Adipocyte (in vitro differentiated cells): Measurements from ENCODE around the gene KLHL17.
A peak's percentile ranks its signal among the peaks of the same experiment; 100 is the strongest.

Experiments used
- DNase-seq: peaks from one replicate; pipeline ENCODE4 v3.0.0-alpha.2; 2015; ENCODE audit warnings: low read depth
- H3K27me3 ChIP-seq: replicated peaks from 2 replicates; pipeline ENCODE4 v1.7.0; 2013; ENCODE audit warnings: mild to moderate bottlenecking, low read length, moderate library complexity; ENCODE audit not compliant: control insufficient read depth, insufficient read depth
- H3K36me3 ChIP-seq: 2 replicates; pipeline ENCODE4 v1.7.0; 2013; ENCODE audit warnings: low read length, mild to moderate bottlenecking, moderate library complexity; ENCODE audit not compliant: control insufficient read depth, insufficient read depth, severe bottlenecking
- H3K4me1 ChIP-seq: 2 replicates; pipeline ENCODE4 v1.7.0; 2013; ENCODE audit warnings: mild to moderate bottlenecking, low read length, moderate library complexity; ENCODE audit not compliant: control insufficient read depth, insufficient read depth
- H3K4me3 ChIP-seq: 2 replicates; pipeline ENCODE4 v1.7.0; 2013; ENCODE audit warnings: mild to moderate bottlenecking, low read length, moderate library complexity
- H3K9ac ChIP-seq: 2 replicates; pipeline ENCODE4 v1.7.0; 2013; ENCODE audit warnings: mild to moderate bottlenecking, low read length, moderate library complexity
- H3K9me3 ChIP-seq: 2 replicates; pipeline ENCODE4 v1.7.0; 2013; ENCODE audit warnings: mild to moderate bottlenecking, low read length, moderate library complexity; ENCODE audit not compliant: control insufficient read depth

KLHL17 gene

DNA sequence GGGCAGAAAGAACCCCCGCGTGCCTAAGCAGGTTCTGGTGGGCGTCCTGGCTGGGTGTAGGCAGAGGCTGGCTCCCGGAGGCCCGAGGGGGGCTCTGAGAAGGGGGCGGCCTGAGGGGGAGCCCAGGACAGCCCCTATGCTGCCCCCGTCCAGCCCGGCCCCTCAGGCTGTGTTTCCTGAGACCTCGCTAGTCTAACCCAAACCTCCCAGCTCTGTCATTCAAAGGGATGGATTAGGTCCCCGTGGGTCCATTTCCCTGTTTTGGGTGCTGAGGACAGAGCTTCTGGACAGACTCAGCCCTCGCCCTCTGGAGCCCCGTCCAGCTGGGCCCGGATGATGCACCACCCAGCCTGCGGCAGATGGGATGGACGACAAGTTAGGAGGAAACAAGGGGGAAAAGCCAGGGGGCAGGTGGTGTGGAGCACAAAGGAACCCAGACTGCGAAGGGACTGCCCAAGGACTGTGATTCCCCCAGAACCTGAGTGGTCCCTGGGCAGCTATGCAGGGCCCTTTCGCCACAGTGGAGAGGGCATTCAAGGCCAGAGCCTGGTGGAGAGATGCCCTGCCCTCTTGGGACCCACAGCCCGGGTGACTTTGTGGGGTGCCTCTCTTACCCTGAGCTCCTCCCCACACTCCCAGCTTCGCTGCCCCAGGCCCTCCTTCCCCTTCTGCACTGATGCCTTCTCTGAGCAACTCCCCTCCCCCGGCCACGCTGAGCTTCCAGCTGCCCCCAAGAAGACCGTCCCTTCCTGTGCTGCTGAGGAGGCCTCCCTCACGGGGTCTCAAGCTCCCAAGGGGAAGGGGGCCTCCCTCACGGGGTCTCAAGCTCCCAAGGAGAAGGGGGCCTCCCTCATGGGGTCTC, 36.7 kb downstream of the KLHL17 start:
- H3K4me3 ChIP-seq: no peak overlapping the region

DNA sequence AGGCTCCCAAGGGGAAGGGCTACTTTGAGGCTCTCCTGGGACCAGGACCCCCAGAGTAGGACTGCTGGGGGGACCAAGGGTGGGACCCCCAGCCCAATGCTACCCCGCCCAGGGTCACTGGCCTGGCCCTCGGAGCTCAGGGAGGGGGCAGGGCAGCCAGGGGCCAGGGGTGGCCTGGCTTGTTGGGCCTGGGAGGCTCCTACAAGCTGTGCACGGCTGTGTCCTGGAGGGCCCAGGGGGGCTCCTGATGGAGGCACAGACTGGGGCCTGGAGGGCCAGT, 37.3 kb downstream of the KLHL17 start:
- Histone ChIP-seq H3K27me3 (peaks cover 19% of the 10 kb centered on the region), H3K9me3 (peaks cover under 1% of the 10 kb centered on the region), H3K9ac (no peak overlapping the region), H3K4me1 (peaks cover 3% of the 10 kb centered on the region), H3K36me3 (no peaks in the 10 kb centered on the region), H3K4me3 (no peak overlapping the region)
- no peak for DNase-seq

More for the DNA sequence above, 36.7 kb downstream of the KLHL17 start:
- H3K4me1 ChIP-seq: peaks cover 3% of the 10 kb centered on the region
- no peaks in the 10 kb centered on the region for H3K36me3 ChIP-seq
- peaks cover 6% of the 10 kb centered on the region for H3K9me3 ChIP-seq
- DNase-seq: no peak
- peaks cover 19% of the 10 kb centered on the region for H3K27me3 ChIP-seq
- H3K9ac ChIP-seq: no peak overlapping the region

DNA sequence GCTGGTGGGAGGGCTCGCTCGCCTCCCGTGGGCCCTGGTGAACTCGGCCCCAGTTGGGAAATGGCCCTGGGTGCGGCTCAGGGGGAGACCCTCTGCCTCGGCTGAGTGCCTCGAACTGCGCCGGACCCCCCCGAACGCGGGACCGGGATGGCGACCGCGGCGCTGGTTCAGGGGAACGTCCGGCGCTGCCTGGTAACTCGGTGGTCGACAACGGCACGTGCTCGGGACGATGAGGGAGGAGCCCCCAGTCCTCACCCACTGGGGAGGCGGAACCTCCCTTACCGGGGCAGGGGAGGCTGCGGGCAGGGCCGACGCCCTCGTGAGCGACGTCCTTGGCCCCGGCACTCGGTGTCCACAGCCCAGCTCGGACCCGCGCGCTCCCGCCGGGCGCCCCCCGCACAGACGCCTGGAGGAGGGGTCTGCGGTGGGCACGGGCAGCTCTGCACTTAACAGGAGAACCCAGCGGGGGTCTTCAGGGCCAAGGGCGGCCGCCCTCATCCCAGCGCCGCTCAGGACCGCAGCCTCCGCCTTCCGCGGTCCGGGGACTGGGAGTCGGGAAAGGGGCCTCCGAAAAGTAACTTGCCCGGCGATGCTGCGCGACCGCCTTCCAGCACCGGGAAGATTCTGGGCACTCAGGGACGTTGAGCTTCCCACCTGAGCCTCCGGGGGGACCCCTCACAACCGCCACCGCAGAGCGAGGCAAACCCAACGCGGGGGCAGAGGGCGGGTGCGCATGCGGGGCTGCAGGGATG, 37.8 kb downstream of the KLHL17 start:
- Histone ChIP-seq H3K9me3 (no peaks in the 10 kb centered on the region), H3K9ac (no peak overlapping the region), H3K27me3 (peaks cover 24% of the 10 kb centered on the region), H3K36me3 (no peaks in the 10 kb centered on the region), H3K4me1 (peaks cover 3% of the 10 kb centered on the region), H3K4me3 (no peak overlapping the region)
- no peak for DNase-seq

DNA sequence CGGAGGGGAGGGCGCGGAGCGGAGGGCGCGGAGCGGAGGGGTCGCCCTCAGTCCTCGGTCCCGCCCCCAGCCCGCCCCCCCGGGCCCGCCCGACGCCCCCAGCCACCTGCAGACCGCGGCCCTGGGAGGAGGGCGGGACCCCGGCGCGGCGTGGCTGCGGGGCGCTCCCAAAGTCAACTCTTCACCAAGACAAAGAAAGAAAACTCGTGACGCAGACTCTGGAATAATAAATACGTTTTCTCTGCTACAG, 38.3 kb downstream of the KLHL17 start:
- Histone ChIP-seq H3K9me3 (no peaks in the 10 kb centered on the region), H3K4me3 (peak overlapping the region; percentile 37), H3K9ac (no peak overlapping the region), H3K36me3 (no peaks in the 10 kb centered on the region), H3K27me3 (peaks cover 29% of the 10 kb centered on the region), H3K4me1 (peaks cover 3% of the 10 kb centered on the region)
- no peak for DNase-seq

DNA sequence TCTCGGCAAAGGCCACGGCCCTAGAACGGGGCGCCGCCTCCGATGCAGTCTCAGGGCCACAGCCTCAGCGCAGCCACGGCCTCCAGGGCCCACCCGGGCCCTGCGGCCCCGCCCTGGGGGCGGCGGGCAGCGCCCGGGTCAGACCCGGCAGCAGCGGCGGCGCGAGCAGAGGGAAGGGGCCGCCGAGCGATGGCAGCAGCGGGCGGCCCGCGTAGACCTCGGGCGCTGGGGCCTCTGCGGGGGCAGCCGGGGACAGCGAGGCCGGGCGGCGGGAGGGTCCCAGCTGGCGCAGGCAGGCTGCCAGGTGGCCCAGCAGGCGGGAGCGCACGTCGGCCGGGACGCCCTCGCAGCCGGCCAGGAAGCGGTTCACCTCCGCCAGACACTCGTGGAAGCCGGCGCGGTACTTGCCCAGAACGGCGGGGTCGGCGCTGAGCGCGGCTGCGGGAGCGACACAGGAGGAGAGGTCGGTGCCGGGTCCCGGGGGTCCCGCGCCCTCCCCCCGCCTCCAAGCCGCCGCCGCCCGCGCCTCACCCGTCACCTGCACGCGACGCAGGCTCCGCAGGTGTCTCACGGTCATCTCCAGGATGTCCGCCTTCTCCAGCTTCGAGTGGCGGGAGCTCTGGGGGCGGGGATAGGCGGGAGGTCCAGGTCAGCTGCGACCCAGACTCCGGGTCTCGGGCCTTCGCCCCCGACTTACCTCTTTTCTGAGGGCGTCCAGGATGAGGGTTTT, 38.8 kb downstream of the KLHL17 start:
- H3K27me3 ChIP-seq: peaks cover 29% of the 10 kb centered on the region
- peak overlapping the region; percentile 37 for H3K4me3 ChIP-seq

DNA sequence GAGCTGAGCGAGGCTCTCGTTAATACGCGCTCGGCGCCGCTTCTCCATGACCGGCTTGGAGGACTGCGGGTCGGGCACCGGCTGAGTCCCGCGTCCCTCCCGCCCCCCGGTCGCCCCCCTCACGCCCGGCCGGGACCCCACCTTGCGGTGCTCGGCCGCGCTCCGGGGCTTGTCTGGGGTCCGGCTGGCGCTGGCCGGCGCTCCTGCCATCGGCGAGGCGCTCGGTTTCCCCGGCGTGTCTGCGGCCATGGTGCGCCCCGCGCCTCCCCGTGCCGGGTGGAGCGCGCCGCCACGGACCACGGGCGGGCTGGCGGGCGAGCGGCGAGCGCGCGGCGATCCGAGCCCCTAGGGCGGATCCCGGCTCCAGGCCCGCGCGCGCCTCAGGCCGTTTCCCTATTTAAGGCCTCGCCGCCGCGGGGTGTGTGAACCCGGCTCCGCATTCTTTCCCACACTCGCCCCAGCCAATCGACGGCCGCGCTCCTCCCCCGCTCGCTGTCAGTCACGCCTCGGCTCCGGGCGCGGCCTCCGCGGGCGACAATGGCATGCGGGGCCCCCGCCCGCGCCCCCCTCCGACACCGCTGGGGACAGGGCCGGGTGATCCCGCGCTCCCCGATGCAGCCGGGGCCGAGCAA, 39.5 kb downstream of the KLHL17 start, which contains the start of gene HES4:
TSS of gene HES4 (minus strand) at position 373 of the 632 bp plus-strand sequence. CDS start at position 249, 124 bp downstream.
- Histone ChIP-seq H3K9me3 (no peaks in the 10 kb centered on the region), H3K4me3 (peak within 1 kb of the TSS; percentile 74), H3K9ac (peak within 1 kb of the TSS; percentile 51), H3K4me1 (peaks cover 3% of the 10 kb centered on the region), H3K27me3 (peaks cover 35% of the 10 kb centered on the region), H3K36me3 (no peaks in the 10 kb centered on the region)
- DNase-seq: peak; percentile 98

More for the DNA sequence above, 38.8 kb downstream of the KLHL17 start:
- no peaks in the 10 kb centered on the region for H3K36me3 ChIP-seq
- H3K9ac ChIP-seq: no peak overlapping the region
- no peaks in the 10 kb centered on the region for H3K9me3 ChIP-seq
- peaks cover 3% of the 10 kb centered on the region for H3K4me1 ChIP-seq
- peak; percentile 78 for DNase-seq

DNA sequence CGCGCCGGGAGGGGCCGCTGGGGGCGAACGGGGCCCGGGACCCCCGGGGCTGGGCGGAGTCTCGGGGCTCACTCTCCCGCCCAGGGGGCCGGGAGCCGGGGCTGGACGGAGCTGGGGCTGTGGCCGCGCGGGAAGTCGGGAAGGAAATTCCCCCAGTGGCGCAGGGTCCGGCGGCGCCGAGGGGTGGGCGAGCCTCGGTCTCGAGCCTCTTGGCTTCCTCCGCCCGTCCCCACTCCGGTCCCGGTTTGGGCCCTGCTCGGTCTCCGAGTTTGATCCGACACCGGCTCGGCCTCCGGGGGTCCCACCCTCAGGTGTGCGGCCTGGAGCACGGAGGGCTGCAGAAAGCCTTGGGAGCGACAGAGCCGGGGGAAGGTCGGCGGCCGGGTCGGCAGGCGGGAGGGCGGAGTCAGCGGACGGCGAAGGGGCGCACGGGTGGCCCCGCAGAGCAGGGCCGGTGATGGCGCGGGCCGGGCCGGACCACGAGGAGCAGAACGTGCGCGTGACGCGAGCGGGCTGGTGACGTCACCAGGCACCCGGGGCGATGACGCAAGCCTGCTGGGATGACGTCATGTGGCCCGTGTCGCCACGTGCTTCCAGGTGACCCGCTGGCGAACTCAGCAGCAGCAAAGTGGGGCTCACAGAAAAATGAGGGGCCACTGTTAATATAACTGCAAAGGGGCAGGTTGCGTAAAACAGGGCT, 40.1 kb downstream of the KLHL17 start:
- Histone ChIP-seq H3K9me3 (no peaks in the 10 kb centered on the region), H3K4me1 (peaks cover 3% of the 10 kb centered on the region), H3K27me3 (peaks cover 36% of the 10 kb centered on the region), H3K4me3 (peak overlapping the region; percentile 74), H3K9ac (peak overlapping the region; percentile 51), H3K36me3 (no peaks in the 10 kb centered on the region)
- DNase-seq: peak; percentile 92

DNA sequence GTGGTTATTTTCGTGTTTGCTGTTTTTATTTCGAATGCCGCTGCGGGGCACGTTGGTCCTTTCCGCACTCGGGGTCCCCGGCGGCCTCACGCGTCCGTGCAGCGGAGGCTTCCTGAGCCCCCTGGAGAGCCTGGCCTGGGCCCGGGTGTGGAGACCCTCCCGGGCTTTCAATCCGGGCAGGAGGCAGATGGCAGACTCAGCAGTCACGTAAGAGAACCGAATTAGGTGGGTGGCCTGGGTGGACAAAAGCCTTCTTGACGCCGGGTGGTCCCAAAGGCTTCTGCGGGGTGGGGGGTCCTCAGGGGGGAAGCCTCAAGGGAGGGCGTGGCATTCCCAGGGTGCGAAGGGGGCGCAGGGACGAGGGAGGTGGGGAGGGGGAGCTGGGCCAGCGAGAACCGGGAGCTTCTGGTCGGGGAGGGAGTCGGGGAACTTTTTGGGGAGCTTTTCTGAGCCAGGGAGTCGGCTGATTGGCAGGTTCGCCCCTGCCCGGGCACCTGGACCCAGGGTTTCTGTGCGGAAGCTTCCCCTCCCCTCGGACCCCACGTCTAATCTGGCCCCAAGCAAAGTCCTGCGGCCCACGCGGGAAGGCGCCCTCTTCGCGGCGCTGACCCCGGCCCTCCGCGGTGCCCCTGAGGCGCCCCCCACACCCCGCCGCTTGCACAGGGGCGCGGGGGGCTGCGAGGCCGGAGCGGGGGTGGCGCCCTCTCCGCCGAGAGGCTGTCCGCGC, 40.8 kb downstream of the KLHL17 start:
- peak overlapping the region; percentile 74 for H3K4me3 ChIP-seq
- peak; percentile 42 for DNase-seq
- no peaks in the 10 kb centered on the region for H3K9me3 ChIP-seq
- no peaks in the 10 kb centered on the region for H3K36me3 ChIP-seq
- H3K9ac ChIP-seq: no peak overlapping the region
- H3K27me3 ChIP-seq: peaks cover 39% of the 10 kb centered on the region
- peaks cover 3% of the 10 kb centered on the region for H3K4me1 ChIP-seq

DNA sequence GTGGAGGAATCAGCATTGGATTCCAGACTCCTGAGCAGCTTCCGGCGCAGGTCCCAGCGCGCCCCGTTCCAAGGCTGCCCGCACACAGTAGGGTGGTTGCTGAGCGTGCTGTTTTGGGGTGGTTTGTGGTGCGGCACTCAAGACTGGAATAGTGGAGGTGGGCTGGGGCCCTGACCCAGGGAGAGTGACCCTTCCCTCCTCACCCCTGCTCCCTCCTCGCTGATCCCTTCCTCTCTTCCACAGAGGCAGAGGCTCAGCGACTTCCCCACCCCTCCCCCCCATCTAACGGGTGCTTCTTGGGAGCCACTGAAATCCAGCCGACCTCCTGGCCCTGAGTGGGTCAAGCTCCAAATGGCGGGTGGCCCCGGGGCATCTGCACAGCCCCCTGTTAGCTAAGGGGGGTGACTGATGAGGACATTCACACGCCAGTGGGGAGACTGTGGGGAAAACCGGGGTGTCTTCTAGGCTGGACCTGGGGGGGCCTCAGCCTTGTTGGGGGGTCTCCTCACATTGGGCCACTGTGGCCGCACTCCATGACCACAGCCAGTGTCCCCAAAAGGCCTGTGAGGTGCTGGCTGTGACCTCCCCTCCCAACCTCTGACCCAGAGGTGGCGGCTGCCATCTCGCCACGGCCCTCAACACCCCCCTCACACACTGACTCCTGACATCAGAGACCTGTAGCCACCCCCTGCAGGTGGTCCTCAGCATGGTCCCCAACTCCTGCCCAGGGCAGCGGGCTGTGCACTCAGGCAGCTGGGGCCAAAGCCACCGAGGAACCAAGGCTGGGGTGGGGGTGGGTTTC, 43.4 kb downstream of the KLHL17 start:
- H3K27me3 ChIP-seq: peaks cover 32% of the 10 kb centered on the region
- H3K9me3 ChIP-seq: no peaks in the 10 kb centered on the region
- H3K9ac ChIP-seq: no peak overlapping the region
- peaks cover 3% of the 10 kb centered on the region for H3K4me1 ChIP-seq
- no peaks in the 10 kb centered on the region for H3K36me3 ChIP-seq
- H3K4me3 ChIP-seq: no peak overlapping the region
- DNase-seq: no peak

DNA sequence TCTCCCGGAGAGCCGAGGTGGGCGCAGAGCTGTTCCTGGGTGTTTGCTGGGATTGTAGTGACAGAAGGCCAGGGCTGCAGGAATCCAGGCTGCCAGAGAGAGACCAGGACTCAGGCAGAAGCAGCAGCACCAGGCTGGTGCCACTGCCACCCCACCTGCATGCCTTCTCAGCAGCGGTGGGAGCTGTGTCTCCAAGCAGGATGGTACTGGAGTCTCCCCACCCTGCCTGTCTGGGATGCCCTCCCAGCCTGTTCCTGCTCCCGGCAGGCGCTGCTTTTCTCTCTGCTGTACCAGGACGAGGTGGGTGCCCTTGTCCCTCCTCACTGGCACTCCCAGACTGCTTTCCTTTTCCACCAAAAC, 44.0 kb downstream of the KLHL17 start:
- no peak for DNase-seq
- H3K27me3 ChIP-seq: peaks cover 32% of the 10 kb centered on the region
- no peak overlapping the region for H3K4me3 ChIP-seq
- peaks cover 3% of the 10 kb centered on the region for H3K4me1 ChIP-seq
- H3K9ac ChIP-seq: no peak overlapping the region
- H3K9me3 ChIP-seq: no peaks in the 10 kb centered on the region
- no peaks in the 10 kb centered on the region for H3K36me3 ChIP-seq
